HG02884 (cell line): ENCODE measurements around the gene HIRIP3.
"Not testable (repeated sequence)": the region's sequence is repeated elsewhere in the genome, so short reads cannot be mapped to it uniquely, and the experiment has no call there.

ENCODE experiments used
- ATAC-seq: cut with Tn5 transposase; IDR thresholded peaks from one replicate; pipeline ENCODE4 v1.9.1; 2021; ENCODE audit warnings: mild to moderate bottlenecking, moderate library complexity; ENCODE audit not compliant: unreplicated experiment

HIRIP3 gene

DNA sequence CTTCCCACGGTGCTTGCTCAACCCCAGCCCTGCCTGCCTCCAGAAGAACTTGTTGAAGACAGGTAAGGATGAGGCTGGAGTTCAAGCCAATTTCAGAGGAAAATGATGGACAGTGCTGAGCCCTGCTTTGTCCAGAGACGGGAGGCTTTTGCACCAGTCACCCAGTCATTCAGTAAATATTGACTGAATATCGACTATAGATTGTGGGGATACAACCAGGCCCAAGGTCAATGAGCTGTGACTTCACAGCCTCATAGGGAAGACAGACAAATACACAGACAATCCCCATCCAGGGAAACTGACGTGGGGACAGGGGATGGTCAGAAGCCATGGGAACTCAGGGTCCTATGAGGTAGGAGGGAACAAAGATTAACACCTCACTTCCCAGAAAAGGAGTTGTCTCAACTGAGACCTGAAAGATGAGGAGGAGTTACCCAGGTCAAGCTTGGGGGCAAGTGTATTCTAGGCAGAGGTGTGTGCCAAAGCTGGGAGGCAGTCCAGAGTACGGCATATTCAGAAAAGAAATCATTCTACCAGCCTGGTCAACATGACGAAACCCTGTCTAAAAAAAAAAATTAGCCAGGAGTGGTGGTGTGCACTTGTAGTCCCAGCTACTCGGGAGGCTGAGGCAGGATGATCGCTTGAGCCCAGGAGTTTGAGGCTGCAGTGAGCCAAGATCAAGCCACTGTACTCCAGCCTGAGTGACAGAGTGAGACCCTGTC, 21.3 kb upstream of the HIRIP3 start:
- no peak for ATAC-seq

DNA sequence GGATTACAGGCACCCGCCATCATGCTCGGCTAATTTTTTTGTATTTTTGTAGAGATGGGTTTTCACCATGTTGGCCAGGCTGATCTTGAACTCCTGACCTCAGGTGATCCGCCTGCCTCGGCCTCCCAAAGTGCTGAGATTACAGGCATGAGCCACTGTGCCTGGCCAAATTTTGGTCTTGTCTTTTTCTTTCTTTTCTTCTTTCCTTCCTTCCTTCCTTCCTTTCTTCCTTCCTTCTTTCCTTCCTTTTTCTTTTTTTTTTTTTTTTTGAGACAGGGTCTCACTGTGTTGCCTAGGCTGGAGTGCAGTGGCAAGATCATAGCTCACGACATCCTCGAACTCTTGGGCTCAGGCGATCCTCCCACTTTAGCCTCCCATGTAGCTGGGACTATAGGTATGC, 20.0 kb upstream of the HIRIP3 start:
- ATAC-seq: not testable (repeated sequence)

DNA sequence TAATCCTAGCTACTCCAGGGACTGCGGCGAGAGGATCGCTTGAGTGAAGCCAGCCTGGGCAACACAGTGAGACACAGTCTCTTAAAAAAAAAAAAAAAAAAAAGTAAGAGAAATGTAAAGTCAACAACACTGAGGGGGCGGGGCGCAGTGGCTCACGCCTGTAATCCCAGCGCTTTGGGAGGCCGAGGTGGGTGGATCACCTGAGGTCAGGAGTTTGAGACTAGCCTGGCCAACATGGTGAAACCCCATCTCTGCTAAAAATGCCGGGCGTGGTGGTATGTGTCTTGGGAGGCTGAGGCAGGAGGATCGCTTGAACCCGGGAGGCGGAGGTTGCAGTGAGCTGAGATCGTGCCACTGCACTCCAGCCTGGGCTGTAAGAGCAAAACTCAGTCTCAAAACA, 17.2 kb upstream of the HIRIP3 start:
- ATAC-seq: not testable (repeated sequence)

DNA sequence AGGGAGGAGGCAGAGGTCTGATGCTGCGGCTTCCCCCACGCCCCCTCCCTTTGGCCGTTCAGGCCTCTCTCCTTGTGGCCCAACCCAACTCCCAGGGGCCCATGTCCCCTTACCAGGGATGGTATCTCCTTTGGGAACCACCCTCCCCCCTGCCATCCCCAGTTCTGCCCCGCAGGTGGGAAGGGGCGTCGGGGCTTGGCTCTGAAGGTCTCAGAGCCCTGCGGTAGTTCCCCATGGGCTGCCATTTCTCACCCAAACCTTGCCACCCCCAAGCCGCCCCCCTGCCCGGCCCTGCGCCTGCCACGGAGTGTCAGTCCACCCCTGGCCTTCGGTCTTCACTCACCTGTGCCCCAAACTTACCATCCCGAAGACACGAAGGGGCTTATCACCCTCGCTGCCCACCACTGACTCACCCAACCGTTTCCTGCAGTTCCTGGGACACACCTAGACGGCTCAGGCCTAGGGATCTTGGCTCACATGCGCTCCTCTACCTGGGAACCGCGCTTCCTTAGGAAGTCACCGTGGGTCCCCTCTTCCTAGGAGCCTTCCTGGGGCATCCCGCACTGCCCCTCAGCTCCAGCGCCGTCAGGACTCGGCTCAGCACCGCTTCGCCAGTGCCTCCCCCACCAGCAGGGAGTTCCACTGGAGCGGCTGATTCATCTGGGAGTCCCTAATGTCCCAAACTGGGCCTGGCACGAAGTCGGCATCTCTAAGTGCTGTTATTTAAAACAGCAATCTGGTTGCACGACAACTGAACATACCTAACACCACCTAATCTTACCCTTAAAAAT, 16.5 kb upstream of the HIRIP3 start:
- ATAC-seq: no peak

DNA sequence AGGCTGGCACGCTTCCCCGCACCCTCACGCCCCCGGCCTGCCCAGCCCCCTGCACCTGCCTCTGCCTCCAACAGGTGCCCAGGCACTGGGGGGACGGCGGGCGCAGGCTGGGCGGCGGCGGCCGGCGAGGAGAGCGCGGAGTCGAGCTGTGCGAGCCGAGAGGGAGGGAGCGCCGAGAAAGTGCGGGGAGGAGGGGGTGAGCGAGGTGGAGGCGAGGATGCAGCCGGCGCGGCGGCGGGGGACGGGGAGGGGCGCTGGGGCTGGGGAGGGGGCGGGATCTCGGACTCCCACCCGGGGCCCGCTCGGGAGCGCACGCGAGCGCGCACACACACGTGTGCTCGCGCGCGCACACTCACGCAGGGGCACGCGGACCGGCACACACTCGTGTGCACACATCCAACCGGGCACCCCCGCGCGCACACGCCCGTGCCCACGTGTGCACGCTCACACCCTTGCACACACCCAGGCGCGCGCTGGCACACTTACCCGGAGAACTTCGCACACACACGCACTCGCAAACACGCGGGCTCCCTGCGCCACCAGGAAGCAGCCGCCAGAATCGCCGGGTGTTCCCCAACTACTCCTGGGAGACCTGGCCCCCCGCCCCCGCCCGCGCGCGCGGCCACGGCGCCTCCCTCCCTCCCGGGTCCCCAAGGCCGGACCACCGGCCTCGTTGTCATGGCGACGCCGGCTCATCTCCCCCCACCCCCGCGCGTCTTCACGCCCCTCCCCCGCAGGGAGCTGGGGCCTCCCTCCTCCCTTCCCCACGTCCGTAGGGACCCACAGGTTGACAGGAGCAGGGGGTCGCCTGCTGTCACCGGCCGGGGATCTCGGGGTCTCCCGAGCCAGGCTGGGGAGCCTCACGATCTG, 15.7 kb upstream of the HIRIP3 start, which contains the start of gene DOC2A:
TSS of gene DOC2A (minus strand) at position 184 of the 870 bp plus-strand sequence. CDS start 805 bp downstream, outside the sequence.
- no peak for ATAC-seq

DNA sequence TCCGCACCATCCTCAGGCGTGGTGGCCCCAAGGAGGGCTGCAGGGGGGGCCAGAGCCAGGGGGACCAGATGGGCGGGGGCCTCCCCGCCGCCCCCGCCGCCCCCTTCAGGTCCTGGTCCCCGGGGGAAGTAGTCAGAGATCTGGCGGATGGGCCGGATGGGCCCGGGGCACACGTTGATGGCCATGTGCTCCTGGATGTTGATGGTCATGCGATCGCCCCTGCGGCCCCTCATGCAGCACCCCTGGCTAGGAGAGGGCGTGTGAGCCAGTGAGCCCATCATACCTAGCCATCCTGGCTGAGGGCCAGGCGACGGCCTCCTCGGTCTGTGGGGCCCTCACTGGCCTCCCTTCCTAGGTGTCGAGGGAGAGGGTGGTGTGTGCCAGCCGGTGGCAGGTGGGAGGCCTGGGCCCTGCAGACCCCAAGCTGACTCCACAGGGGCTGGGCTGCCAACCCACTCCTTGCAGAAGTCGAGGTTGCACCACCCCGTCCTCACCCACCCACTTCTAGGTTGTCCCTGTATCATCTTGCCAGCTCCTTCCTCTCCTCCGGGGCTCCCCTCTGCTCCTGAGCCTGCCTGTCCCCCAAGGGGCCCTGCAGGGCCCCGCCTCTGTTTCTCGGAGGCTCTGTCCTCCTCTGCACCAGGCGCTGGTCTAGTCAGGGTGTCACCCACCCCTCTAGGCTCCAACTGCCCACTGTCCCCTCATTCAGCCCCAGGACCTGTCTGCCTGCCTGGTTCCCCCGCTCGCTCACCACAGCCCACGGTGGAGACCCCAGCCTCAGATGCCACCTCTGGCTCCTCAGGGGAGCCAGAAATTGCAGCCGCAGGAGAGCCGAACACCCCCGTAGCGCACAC, 14.8 kb upstream of the HIRIP3 start:
- ATAC-seq: no peak

DNA sequence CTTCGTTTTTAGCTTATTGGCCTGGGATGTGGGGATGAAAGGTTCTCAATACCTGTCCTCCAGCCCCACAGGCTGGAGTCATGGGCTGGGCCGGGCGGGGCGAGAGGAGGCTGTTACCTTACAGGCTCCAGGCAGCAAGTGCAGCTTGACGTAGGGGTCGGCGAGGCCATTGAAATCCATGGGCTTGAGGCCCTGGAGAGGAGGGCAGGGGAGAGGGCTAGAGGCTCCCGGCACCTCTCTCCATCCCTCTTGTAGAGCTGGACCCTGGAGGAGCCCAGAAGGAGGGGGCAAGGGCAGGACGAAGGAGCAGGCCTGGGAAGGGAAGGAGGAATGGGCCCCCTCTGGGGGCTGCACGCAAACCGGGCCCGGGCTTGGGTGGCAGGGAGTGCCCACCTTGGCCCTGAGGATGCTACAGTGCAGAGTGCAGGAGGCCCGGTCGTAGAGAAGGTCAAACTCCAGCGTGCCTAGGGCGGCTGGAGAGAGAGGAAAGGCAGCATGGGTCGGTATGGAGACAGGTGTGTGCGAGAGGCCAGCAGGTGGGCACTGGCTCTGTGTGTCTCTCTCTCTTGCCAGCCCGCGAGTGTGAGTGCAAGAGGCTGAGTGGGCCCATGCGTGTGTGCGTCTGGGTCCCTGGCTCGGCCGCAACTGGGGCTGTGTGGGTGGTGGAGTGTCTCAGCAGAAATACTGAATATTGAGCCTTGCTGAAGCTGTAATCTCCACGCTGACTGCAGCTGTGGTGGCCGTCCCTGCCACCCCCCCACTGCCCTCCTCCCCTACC, 13.9 kb upstream of the HIRIP3 start:
- ATAC-seq: no peak

DNA sequence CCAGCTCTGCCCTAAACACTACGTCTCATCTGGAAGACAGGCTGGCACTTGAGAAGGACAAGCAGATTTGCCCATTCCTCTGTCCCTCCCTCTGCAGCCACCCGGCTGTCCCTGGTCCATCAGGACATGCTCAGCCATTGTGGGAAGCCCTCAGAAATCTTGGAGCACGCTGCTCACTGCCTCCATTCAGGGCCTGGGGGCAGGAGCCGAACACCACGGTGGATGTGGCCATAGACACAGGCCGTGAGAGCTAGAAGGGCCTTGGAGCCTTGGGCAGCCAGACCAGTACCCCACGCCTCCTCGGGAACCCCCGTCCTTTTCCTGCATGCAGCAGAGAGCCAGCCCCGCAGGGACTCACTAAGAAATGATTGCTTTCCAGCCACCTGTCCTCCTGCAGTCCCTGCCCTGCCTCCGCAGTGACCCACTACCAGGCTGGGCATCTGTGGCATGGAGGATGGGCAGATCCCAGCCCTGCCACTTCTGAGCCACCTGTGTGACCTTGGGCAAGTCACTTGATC, 12.0 kb upstream of the HIRIP3 start:
- ATAC-seq: no peak

DNA sequence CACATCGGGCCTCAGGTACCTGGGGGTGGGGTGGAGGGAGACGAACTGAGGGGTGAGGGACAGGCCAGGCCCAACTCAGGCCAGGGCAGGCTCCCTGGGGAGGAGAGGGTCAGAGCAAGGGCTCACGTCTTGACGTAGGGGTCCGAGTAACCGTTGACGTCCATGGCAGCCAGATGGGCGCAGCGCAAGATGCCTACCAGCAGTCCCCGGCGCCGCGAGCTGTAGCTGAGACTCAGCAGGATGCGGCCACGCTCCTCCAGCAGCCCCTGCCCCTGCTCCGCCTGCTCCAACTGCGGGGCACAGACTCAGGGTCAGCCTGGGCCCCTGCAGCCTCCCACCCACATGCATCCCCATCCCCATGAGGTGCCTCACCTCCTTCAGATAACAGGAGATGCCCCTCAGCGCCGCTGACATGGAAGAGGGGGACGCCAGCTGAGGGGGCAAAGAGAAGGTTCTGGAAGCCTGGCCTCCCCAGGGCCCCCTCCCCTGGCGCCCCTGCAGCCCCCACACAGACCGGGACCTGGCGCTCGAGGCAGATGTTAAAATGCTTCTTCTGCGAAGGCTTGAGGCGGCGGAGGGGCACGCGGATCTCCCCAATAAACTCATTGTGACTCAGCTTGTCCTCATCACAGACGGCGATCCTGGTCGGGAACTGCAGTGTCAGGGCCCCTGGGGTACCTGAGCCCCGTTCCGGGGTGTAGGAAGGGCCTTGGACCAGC, 11.4 kb upstream of the HIRIP3 start:
- ATAC-seq: no peak

DNA sequence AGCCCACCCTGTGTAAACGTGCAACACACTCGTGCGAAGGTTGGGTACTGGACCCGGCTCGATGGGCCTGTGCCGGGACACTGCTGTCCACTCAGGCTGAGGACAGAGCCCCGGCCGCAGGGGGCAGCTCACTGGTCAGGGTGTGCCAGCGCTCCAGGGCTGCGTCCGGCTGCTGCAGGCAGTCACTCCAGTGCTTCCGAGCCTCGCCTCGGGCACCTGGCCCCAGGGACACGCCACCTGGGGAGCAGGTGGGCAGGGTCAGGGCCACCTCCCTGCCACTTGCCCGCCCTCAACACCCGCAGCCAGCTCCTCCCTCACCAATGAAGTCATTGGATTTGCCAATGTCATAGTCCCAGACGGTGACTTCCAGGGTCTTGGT, 10.7 kb upstream of the HIRIP3 start:
- ATAC-seq: no peak

DNA sequence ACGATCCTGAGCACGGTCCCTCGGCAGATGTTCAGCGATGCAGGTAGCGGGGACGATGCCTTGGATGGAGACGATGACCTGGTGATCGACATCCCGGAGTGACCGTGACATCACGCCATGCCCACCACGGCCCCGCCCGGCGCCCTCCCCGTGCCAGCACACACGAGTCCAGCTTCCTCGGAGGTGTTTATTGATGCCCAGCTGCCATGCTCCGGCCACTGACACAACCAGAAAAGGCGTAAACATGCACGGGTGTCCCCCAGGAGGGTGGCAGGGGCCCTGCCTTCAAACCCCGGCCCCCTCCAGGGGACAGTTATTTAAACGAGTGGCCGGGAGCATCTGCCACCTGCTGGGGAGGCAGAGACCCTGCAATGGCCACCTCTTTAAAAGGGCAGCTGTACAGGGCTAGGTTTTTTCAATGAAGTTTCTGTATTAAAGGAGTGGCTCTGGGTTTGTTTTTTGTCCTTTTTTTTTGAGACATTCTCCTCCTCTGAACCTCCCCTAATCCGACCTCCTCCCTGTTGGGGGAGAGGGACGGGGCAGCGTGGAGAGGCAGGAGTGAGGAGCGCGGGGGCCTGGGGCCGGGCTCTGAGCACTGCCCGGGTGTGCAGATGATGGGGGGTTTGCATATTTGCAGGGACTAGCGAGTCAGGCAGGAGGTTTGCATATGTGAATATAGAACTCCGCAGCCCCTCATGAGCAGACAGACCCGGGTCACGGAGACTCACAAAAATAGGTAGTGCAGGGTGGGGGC, 10.1 kb upstream of the HIRIP3 start:
- no peak for ATAC-seq

DNA sequence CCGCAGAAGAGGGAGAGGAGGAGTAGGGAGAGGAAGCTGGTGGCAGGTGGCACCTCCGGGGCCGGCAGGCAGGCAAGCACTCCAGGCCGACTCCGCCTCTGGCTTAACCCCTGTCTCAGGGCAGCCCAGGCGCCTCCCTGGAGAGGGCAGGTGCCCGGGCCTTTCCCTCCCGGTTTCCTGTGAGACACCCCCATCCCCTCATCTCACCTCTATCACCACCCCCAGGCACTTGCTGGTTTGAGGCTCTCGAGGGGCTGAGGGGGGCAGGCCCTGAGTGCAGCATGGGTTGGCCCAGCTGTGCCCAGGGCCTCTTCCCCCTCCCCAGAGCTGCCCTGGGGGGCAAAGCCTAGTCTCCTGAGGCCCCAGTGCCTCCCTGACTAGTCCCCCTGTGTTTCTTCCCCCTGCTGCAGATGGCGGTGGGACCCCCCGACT, 9.4 kb upstream of the HIRIP3 start:
- ATAC-seq: no peak

DNA sequence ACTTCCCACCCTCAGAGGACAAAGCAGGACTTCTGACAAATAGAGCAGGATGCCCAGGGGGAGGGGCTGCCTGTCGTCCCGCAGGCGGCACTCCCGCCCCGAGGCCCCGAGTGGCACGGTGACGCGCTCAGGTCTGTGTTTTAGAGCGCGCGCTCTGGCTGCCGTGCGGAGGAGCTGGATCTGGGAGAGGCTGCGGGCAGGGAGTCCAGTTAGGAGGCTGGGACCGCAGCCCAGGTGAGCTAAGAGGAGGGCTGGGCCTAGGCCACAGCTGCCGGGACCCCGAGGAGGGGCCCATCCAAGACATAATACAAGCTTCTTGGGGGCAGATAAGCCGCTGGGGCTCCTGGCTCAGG, 9.0 kb upstream of the HIRIP3 start:
- ATAC-seq: no peak

DNA sequence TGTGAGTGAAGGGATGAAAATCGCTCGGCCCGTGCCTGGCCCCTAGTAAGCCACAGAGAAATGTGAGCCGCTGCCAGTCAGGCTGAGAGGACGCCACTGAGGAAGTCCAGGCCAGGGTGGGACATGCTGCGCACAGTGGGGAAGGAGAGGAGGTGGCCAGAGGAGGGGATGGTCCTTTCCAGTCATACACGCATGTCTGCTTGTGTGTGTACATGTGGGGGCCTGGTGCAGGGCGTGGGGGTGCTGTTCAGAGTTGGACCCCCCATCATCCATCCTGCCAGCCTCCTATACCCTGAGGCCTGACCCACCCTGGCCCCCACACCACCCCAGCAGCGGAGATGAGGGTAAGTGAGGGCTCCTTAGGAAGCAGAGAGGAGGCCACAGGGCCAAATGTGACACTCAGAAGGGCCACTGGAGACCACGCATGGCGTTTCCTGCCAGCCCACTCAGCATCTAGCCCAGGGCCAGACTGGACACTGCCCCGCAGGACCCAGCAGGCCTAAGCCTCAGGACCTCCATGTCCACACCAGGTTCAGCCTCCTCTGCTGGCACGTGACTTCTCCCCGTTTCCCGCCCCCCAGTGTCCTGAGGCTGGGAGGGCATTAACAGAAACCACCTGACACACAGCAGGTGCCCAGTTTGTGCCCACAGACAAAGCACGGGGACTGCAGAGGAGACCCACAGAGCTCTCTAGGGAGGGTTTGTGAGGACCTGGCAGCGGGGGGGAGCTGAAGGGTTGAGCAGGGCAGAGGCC, 8.4 kb upstream of the HIRIP3 start:
- no peak for ATAC-seq

DNA sequence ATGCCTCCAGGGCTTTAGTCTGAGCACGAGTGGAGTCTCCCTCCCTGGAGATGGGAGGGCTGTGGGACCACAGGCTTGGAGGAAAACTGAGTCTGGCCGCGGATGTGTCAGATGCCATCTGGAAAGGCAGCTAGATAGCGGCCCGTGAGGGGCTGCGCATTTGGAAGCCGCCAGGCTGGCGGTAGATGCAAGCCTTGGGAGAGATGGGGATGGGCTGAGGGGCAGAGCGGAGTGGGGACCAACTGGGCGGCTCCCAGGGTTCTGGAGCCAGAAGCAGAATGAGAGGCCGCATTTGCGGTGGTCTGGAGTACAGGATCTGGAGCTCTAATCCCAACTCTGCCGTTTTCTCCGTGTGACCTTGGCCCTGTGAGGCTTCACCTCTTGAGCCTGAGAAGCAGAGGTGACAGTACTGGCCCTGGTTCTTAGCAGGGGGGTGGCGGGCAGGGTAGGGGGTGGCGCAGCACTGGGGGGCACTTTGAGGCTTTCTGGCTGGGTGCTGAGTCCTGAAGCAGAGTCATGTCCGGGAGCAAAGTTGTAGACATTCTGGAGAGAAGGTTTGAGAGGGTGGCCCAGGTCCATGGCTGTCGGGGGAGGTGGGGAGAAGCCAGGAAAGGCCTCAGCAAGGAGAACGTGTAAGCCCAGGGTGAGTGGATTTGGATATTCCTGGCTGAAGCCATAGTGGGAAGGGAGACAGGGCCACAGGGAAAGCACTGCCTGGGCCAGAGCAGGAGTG, 7.4 kb upstream of the HIRIP3 start:
- no peak for ATAC-seq

DNA sequence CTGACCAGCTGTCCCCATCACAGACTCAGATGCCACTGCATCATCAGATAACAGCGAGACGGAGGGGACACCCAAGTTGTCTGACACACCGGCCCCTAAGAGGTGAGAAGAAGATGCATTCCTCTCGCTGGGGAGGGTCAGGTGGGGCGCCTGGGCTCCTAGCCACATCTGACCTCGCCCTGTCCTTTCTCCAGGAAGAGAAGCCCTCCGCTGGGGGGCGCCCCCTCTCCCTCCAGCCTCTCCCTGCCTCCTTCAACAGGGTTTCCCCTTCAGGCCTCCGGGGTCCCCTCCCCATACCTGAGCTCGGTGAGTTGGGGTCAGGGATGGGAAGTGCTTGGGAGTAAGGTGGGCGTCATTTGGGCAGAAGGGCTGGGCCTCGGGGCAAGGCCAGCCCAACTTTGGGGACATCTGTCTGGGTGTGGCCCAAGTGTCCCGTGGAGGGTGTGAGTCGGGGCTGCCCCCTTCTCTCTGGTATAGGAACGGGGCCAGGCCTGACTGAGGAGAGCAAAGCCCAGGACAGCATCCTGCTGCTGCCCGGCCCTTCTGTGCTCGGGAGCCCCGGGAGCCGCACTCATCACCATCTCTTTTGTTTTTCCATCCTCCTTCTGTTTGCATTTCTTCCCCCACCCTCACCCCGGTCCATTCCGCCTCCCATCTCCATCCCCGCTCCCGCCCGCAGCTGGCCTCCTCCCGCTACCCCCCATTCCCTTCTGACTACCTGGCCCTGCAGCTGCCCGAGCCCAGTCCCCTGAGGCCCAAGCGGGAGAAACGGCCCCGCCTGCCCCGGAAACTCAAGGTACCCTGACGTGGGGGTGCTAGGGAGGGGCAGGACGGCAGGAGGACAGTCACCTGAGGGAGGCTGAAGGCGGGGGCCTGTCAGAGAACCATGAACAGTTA, 5.6 kb upstream of the HIRIP3 start:
- ATAC-seq: no peak
